SH-SY5Y (cell line): Measurements from ENCODE around the gene CRTAP.

Source experiments
- GATA2 ChIP-seq: IDR thresholded peaks from 2 replicates; pipeline ENCODE4 v1.6.1; 2011; ENCODE audit warnings: mild to moderate bottlenecking, low read depth, low read length
- GATA3 ChIP-seq: IDR thresholded peaks from 2 replicates; pipeline ENCODE4 v1.6.1; 2011; ENCODE audit warnings: low read depth, mild to moderate bottlenecking, low read length, moderate library complexity

- TF ChIP-seq GATA2 (no peak), GATA3 (no peak)
Observed at GRCh38 chr3:33095436-33095835, 18.4 kb upstream of the CRTAP start.
